Lower leg skin (tissue), 4 donors: Measurements from ENCODE around the gene CELF3. TPM values are rescaled to one million over a fixed set of nuclear protein-coding genes. Genes with fewer than 3 reads are reported as not detected.

ENCODE experiments used
- DNase-seq, 2 donors: peaks; one replicate each; pipeline ENCODE4 v3.0.0-alpha.2; 2019; ENCODE audit warnings: low spot score in 2 of 2
- H3K4me3 ChIP-seq: fragments of 200-600 bp; sonication (generic); 2 replicates; pipeline ENCODE4 v1.5.1; 2017; ENCODE audit warnings: mild to moderate bottlenecking, low read depth; ENCODE audit not compliant: poor library complexity, severe bottlenecking
- CTCF ChIP-seq, 3 donors: fragments of 450-650 bp; IDR thresholded peaks; one replicate each; pipeline ENCODE4 v1.5.1; 2016; ENCODE audit warnings: antibody characterized with exemption in 3 of 3, mild to moderate bottlenecking in 3 of 3, moderate library complexity in 2 of 3
- POLR2A ChIP-seq, 2 donors: fragments of 450-650 bp; IDR thresholded peaks; one replicate each; pipeline ENCODE4 v1.6.1; 2016 to 2017; ENCODE audit warnings: antibody characterized with exemption in 2 of 2, mild to moderate bottlenecking in 1 of 2, moderate library complexity in 1 of 2
- WGBS, 2 donors: methylation state at CpG; one replicate each; pipeline ENCODE4 v1.1.5; 2018; 5-methylcytosine and 5-hydroxymethylcytosine counted together
- intact Hi-C: fragments of 100-400 bp; cut with DNase I; formaldehyde crosslinking; loops from one replicate; pipeline ENCODE4 v1.15.0; 2023; ENCODE audit warnings: low total_unique reads
- total RNA-seq, 4 donors: library from RNA; depleted of rRNA; stranded (reverse); fragments of >200 nt; gene quantifications; one replicate each; pipeline ENCODE4 v1.1.0, GENCODE V29; 2016

CELF3 gene
- total RNA-seq, 4 donors from 2014 or later, result not detected

- no peak overlapping the region for H3K4me3 ChIP-seq
- 46 to 51% methylated on average over 8 of the region's 8 CpGs for WGBS, 2 donors
- no peak for TF ChIP-seq CTCF (IDR thresholded peaks at IDR 0.05)
- no peak for TF ChIP-seq POLR2A (IDR thresholded peaks at IDR 0.05)
- DNase-seq, result no peak
- intact Hi-C loops, result no loop called here
Observed at GRCh38 chr1:151702936-151703335, 13.7 kb downstream of the CELF3 start.

GRCh38 chr1:151701515-151701914 lies 15.1 kb downstream of the CELF3 start:
- no peak overlapping the region for H3K4me3 ChIP-seq
- WGBS, 2 donors, result 96 to 100% methylated on average over 5 of the region's 5 CpGs
- TF ChIP-seq POLR2A (IDR thresholded peaks at IDR 0.05), result no peak
- no peak for TF ChIP-seq CTCF (IDR thresholded peaks at IDR 0.05)
- no peak for DNase-seq
- intact Hi-C loops, result no loop called here

- no peak for DNase-seq
- TF ChIP-seq CTCF (IDR thresholded peaks at IDR 0.05) (no peak), POLR2A (IDR thresholded peaks at IDR 0.05) (no peak)
- H3K4me3 ChIP-seq, result no peak overlapping the region
- intact Hi-C loops, result no loop called here
- 75 to 76% methylated on average over 4 of the region's 4 CpGs for WGBS, 2 donors
Observed at GRCh38 chr1:151693057-151693651, 23.4 kb downstream of the CELF3 start.

- no peak overlapping the region for H3K4me3 ChIP-seq
- no peak for TF ChIP-seq POLR2A (IDR thresholded peaks at IDR 0.05)
- TF ChIP-seq CTCF (IDR thresholded peaks at IDR 0.05), result no peak
- intact Hi-C loops, result no loop called here
- DNase-seq, result no peak
- 90 to 92% methylated on average over 3 of the region's 3 CpGs for WGBS, 2 donors
Observed at GRCh38 chr1:151692226-151692625, 24.4 kb downstream of the CELF3 start.

- TF ChIP-seq CTCF (IDR thresholded peaks at IDR 0.05) (no peak), POLR2A (IDR thresholded peaks at IDR 0.05) (no peak)
- DNase-seq, result no peak
- H3K4me3 ChIP-seq, result no peak overlapping the region
- intact Hi-C loops, result no loop called here
- WGBS, 2 donors, result 83 to 86% methylated on average over 4 of the region's 4 CpGs
Observed at GRCh38 chr1:151689494-151689893, 27.1 kb downstream of the CELF3 start.

GRCh38 chr1:151686561-151686960 lies 30.0 kb downstream of the CELF3 start:
- WGBS, 2 donors, result 92 to 93% methylated on average over 2 of the region's 2 CpGs
- H3K4me3 ChIP-seq, result no peak overlapping the region
- DNase-seq, result no peak
- TF ChIP-seq CTCF (IDR thresholded peaks at IDR 0.05) (no peak), POLR2A (IDR thresholded peaks at IDR 0.05) (no peak)
- intact Hi-C loops, result no loop called here
